ENCODE results near the gene GPR37L1.
"Not testable (repeated sequence)": the region's sequence is repeated elsewhere in the genome, so short reads cannot be mapped to it uniquely, and the experiment has no call there.

The GPR37L1 gene

GRCh38 chr1:202173993-202174392 is 51.3 kb downstream of the GPR37L1 start:
- no peaks in the 10 kb centered on the region for H3K9me3 ChIP-seq (ENCODE audit: control insufficient read depth, insufficient read depth, low read length)
- H3K4me1 ChIP-seq (ENCODE audit: insufficient read depth, low read length) = no peaks in the 10 kb centered on the region
- no peak overlapping the region for H3K9ac ChIP-seq (ENCODE audit: low read depth, low read length)
- H3K36me3 ChIP-seq (ENCODE audit: insufficient read depth, low read length) = no peaks in the 10 kb centered on the region

DNA sequence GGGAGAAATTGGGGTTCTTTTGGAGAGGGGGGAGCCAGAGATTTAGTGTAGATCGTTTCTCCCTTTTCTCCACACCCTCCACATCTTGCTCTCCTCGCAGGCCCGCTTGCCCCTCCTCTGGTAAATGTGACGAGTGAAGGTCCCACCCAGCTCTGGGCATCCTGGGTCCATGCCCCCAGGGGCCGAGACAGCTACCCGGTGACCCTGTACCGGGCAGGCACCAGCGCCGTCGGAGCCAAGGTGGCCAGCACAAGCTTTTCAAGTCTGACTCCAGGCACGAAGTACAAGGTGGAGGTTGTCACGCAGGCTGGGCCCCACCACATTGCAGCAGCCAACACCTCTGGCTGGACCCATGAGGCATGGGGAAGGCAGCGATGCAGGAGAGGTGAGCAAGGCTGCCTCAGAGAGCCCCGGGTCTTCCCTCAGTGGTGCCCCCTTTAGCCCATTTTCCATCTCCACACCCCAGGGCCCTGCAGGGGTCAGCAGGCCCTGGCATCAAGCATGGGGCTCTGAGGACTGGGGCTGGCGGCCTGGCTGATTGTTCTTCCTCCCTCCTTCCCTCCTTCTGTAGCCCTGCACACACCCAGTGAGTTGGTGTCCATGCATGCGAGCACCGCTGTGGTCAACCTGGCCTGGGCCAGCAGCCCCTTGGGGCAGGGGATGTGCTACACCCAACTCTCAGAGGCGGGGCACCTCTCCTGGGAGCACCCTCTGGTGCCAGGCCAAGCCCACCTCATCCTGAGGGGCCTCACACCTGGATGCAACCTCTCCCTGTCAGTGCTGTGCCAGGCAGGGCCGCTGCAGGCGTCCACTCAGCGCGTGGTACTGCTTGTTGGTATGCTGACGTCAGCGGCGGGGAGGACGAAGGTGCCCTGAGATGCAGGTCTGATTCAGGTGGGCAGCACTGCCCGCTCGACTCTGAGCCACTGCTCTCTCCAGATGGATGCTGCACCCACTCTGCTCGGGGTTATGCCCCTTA is 54.5 kb downstream of the GPR37L1 start:
- no peak overlapping the region for H3K9ac ChIP-seq (ENCODE audit: low read depth, low read length)

GRCh38 chr1:202179828-202180750 is 57.4 kb downstream of the GPR37L1 start:
- Histone ChIP-seq H3K9ac (ENCODE audit: low read depth, low read length) (no peak overlapping the region), H3K4me1 (ENCODE audit: insufficient read depth, low read length) (no peaks in the 10 kb centered on the region), H3K9me3 (ENCODE audit: control insufficient read depth, insufficient read depth, low read length) (no peaks in the 10 kb centered on the region), H3K36me3 (ENCODE audit: insufficient read depth, low read length) (no peaks in the 10 kb centered on the region)

More for the DNA sequence above, 54.5 kb downstream of the GPR37L1 start:
- H3K36me3 ChIP-seq (ENCODE audit: insufficient read depth, low read length) = no peaks in the 10 kb centered on the region
- H3K9me3 ChIP-seq (ENCODE audit: control insufficient read depth, insufficient read depth, low read length) = no peaks in the 10 kb centered on the region
- H3K4me1 ChIP-seq (ENCODE audit: insufficient read depth, low read length) = no peaks in the 10 kb centered on the region

- not testable (repeated sequence) for H3K9me3 ChIP-seq (ENCODE audit: control insufficient read depth, insufficient read depth, low read length); H3K9ac ChIP-seq (ENCODE audit: low read depth, low read length); H3K36me3 ChIP-seq (ENCODE audit: insufficient read depth, low read length); H3K4me1 ChIP-seq (ENCODE audit: insufficient read depth, low read length)
Measured at GRCh38 chr1:202180751-202181139, 58.0 kb downstream of the GPR37L1 start.

GRCh38 chr1:202181586-202181985 is 58.9 kb downstream of the GPR37L1 start:
- H3K4me1 ChIP-seq (ENCODE audit: insufficient read depth, low read length) = no peaks in the 10 kb centered on the region
- H3K9me3 ChIP-seq (ENCODE audit: control insufficient read depth, insufficient read depth, low read length) = no peaks in the 10 kb centered on the region
- H3K9ac ChIP-seq (ENCODE audit: low read depth, low read length) = no peak overlapping the region
- H3K36me3 ChIP-seq (ENCODE audit: insufficient read depth, low read length) = no peaks in the 10 kb centered on the region

- Histone ChIP-seq H3K9ac (ENCODE audit: low read depth, low read length) (no peak overlapping the region), H3K4me1 (ENCODE audit: insufficient read depth, low read length) (no peaks in the 10 kb centered on the region), H3K36me3 (ENCODE audit: insufficient read depth, low read length) (no peaks in the 10 kb centered on the region), H3K9me3 (ENCODE audit: control insufficient read depth, insufficient read depth, low read length) (no peaks in the 10 kb centered on the region)
Measured at GRCh38 chr1:202182040-202182877, 59.5 kb downstream of the GPR37L1 start.

Measured in ES-I3 (cell line).